H54 (cell line): ENCODE measurements around the gene SETD3.
"Not testable (repeated sequence)": the region's sequence is repeated elsewhere in the genome, so short reads cannot be mapped to it uniquely, and the experiment has no call there.

Source experiments
- DNase-seq: peaks from one replicate; pipeline ENCODE4 v3.0.0; 2011; ENCODE audit warnings: low spot score, mixed read lengths; ENCODE audit not compliant: insufficient read length
- FAIRE-seq: peaks from 3 replicates; lab custom pipeline; 2011; peaks lifted over from hg19 to GRCh38; lab: Jason Lieb, UNC
- POLR2A ChIP-seq: IDR thresholded peaks from 2 replicates; pipeline ENCODE4 v1.6.1; 2011; ENCODE audit warnings: low read depth, mild to moderate bottlenecking, low read length

SETD3 gene

GRCh38 chr14:99357151-99357915 lies 123.3 kb downstream of the SETD3 start:
- DNase-seq = no peak
- TF ChIP-seq POLR2A = no peak

DNA sequence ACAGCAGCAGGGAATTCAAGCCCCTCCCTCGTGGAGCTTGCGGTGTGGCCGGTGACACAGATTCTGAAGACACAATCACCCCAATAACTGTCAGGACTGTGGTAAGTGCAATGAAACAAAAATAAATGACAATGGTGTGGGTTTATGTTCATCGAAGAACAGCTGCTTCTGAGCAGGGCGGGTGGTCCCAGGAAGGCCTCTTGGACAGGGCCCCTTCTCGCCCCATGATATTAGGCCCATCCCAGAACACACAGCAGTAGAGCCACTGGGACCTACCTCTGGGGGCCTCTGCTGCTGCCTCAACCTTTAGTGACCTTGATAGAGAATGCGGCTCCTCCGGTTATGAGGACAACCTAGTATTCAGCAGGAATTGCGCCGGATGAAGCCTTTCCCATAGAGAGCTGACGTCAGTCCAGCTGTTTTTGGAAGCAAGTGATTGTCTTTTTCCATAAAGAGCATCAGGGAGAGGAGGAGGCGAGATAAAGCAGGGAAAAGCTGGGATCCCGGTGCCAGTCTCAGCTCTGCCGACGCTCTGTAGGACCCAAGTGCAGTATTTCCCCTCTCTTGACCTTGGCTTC lies 124.5 kb downstream of the SETD3 start:
- no peak for DNase-seq
- FAIRE-seq = no peak
- no peak for TF ChIP-seq POLR2A

More at GRCh38 chr14:99357151-99357915, 123.3 kb downstream of the SETD3 start:
- FAIRE-seq = no peak

- FAIRE-seq = no peak
- no peak for DNase-seq
- TF ChIP-seq POLR2A = no peak
Measured at GRCh38 chr14:99354166-99354875, 126.3 kb downstream of the SETD3 start.

- FAIRE-seq (no peak), DNase-seq (no peak)
- TF ChIP-seq POLR2A = no peak
Measured at GRCh38 chr14:99352688-99353280, 127.9 kb downstream of the SETD3 start.

DNA sequence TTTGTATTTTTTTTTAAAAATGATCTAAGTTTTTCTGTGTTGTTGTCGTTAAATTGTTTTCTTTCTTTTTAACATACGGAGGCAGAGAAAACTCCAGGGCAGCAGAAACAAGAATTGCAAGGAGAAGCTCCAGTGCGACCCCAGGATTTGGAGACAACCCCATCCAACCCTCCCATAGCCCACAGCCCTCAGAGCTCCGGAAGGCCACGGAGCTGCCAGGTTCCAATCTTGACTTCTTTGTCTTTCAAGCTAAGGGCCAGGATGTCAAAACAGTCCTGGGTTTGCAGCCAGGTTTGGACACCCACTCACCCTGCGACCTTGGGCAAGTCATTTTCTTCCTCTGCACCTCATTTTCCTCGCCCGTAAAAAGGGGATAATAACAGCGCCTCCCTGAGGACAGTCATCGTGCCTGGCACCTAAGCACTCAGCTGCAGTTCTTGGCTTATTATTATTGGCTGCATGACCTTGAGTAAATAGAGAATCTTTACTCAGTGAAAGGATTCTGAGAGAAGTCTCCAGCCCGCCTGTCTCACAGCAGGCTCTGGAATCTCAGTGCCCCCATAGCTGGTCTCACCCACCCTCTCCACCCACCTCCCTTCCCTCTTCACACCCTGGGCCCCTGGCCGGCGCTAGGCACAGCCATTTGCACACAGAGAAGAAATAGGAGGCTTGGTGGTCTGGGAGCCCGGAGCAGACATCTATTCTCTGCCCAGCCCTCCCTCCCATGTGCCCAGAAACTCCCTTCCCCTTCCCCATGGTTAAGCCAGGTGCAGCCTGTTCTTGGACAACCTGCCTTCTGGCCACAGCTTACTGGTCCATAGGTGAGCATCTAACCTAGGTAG lies 129.3 kb downstream of the SETD3 start:
- no peak for FAIRE-seq
- no peak for DNase-seq
- TF ChIP-seq POLR2A = no peak

GRCh38 chr14:99350751-99351150 lies 129.9 kb downstream of the SETD3 start:
- DNase-seq = no peak
- FAIRE-seq = no peak
- no peak for TF ChIP-seq POLR2A

- TF ChIP-seq POLR2A = no peak
- no peak for FAIRE-seq
- no peak for DNase-seq
Measured at GRCh38 chr14:99349721-99350495, 130.8 kb downstream of the SETD3 start.

GRCh38 chr14:99348816-99349614 lies 131.6 kb downstream of the SETD3 start:
- TF ChIP-seq POLR2A = no peak
- no peak for FAIRE-seq
- no peak for DNase-seq

DNA sequence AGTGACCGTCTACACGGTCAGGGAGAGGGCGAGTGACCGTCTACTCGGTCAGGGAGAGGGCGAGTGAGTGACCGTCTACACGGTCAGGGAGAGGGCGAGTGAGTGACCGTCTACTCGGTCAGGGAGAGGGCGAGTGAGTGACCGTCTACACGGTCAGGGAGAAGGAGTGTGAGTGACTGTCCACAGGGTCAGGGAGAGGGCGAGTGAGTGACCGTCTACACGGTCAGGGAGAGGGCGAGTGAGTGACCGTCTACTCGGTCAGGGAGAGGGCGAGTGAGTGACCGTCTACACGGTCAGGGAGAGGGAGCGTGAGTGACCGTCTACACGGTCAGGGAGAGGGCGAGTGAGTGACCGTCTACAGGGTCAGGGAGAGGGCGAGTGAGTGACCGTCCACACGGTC lies 132.4 kb downstream of the SETD3 start:
- not testable (repeated sequence) for DNase-seq, FAIRE-seq
